ENCODE measurements around the gene ASAP2.

The ASAP2 gene

GRCh38 chr2:9422321-9423099 lies 215.9 kb downstream of the ASAP2 start:
- peak overlapping the region; percentile 76 to 93 for H3K4me3 ChIP-seq (ENCODE audit: low read length in 2 of 2)
- H3K27ac ChIP-seq (replicated peaks; ENCODE audit: low read length): no peak overlapping the region
- WGBS, 2 donors (ENCODE audit: extremely low coverage in 2 of 2, insufficient read length in 2 of 2, insufficient replicate concordance in 1 of 2): no CpG with 5 or more reads among the region's 42 CpGs
- peak; percentile 27 for DNase-seq (ENCODE audit: low spot score)
- no peak overlapping the region for H4K91ac ChIP-seq (ENCODE audit: low read depth, low read length, poor library complexity)
- no peak overlapping the region for H2BK12ac ChIP-seq (ENCODE audit: low read length)
- H3K9me3 ChIP-seq (replicated peaks in 1 of 2; ENCODE audit: control insufficient read depth in 2 of 2, insufficient read depth in 1 of 2, low read depth in 1 of 2, low read length in 2 of 2): no peaks in the 10 kb centered on the region
- peaks cover 11 to 13% of the 10 kb centered on the region in 2 donors for H3K4me1 ChIP-seq (ENCODE audit: control insufficient read depth in 2 of 2, insufficient read depth in 1 of 2, low read depth in 1 of 2, low read length in 2 of 2)
- H3K27me3 ChIP-seq (ENCODE audit: control insufficient read depth in 3 of 3, insufficient read depth in 3 of 3, low read depth in 1 of 3, low read length in 3 of 3): no peaks in the 10 kb centered on the region
- H3K4me2 ChIP-seq (ENCODE audit: insufficient read depth, low read length, poor library complexity, severe bottlenecking): peak overlapping the region; percentile 92
- no peak overlapping the region for H4K8ac ChIP-seq (ENCODE audit: low read depth, low read length)
- H3K9ac ChIP-seq (ENCODE audit: low read depth, low read length, poor library complexity): peak overlapping the region; percentile 82
- no peak overlapping the region for H3K4ac ChIP-seq (ENCODE audit: low read length)
- no peak overlapping the region for H2BK120ac ChIP-seq (ENCODE audit: low read depth, low read length)
- H2AFZ ChIP-seq (ENCODE audit: low read length): peak overlapping the region; percentile 88
- peaks cover 1 to 32% of the 10 kb centered on the region in 2 donors for H3K36me3 ChIP-seq (replicated peaks in 1 of 2; ENCODE audit: control insufficient read depth in 2 of 2, insufficient read depth in 2 of 2, low read length in 2 of 2)
- peaks cover 7% of the 10 kb centered on the region for H3K79me1 ChIP-seq (ENCODE audit: low read depth, low read length)
- no peak overlapping the region for H2AK5ac ChIP-seq (ENCODE audit: low read depth, low read length)
- no peak overlapping the region for H2BK15ac ChIP-seq (ENCODE audit: low read length)
- H3K18ac ChIP-seq (ENCODE audit: low read length): peak overlapping the region; percentile 95
- peak overlapping the region; percentile 43 for H2BK5ac ChIP-seq (ENCODE audit: low read length)
- H3K14ac ChIP-seq (ENCODE audit: low read length): no peak overlapping the region
- peak overlapping the region; percentile 32 for H3K23ac ChIP-seq (ENCODE audit: low read depth, low read length, poor library complexity)

- H3K9me3 ChIP-seq (replicated peaks in 1 of 2; ENCODE audit: control insufficient read depth in 2 of 2, insufficient read depth in 1 of 2, low read depth in 1 of 2, low read length in 2 of 2): no peaks in the 10 kb centered on the region
- no peak within 1 kb of the TSS for H2BK12ac ChIP-seq (ENCODE audit: low read length)
- H2BK5ac ChIP-seq (ENCODE audit: low read length): peak within 1 kb of the TSS; percentile 43
- peak within 1 kb of the TSS; percentile 88 for H2AFZ ChIP-seq (ENCODE audit: low read length)
- H3K4ac ChIP-seq (ENCODE audit: low read length): no peak within 1 kb of the TSS
- peak within 1 kb of the TSS; percentile 97 for H3K9ac ChIP-seq (ENCODE audit: low read depth, low read length, poor library complexity)
- H3K4me3 ChIP-seq (ENCODE audit: low read length in 2 of 2): peak within 1 kb of the TSS; percentile 76 to 94
- peak within 1 kb of the TSS; percentile 98 for H3K14ac ChIP-seq (ENCODE audit: low read length)
- H4K8ac ChIP-seq (ENCODE audit: low read depth, low read length): no peak within 1 kb of the TSS
- H4K91ac ChIP-seq (ENCODE audit: low read depth, low read length, poor library complexity): no peak within 1 kb of the TSS
- peak within 1 kb of the TSS; percentile 97 for H3K18ac ChIP-seq (ENCODE audit: low read length)
- no CpG with 5 or more reads among the region's 91 CpGs for WGBS, 2 donors (ENCODE audit: extremely low coverage in 2 of 2, insufficient read length in 2 of 2, insufficient replicate concordance in 1 of 2)
- H3K27ac ChIP-seq (replicated peaks; ENCODE audit: low read length): peak within 1 kb of the TSS; percentile 87
- peak within 1 kb of the TSS; percentile 23 for H2BK120ac ChIP-seq (ENCODE audit: low read depth, low read length)
- H3K4me1 ChIP-seq (ENCODE audit: control insufficient read depth in 2 of 2, insufficient read depth in 1 of 2, low read depth in 1 of 2, low read length in 2 of 2): peaks cover 11 to 13% of the 10 kb centered on the region in 2 donors
- H2BK15ac ChIP-seq (ENCODE audit: low read length): peak within 1 kb of the TSS; percentile 49
- DNase-seq (ENCODE audit: low spot score): peak; percentile 99
- peaks cover 7% of the 10 kb centered on the region for H3K79me1 ChIP-seq (ENCODE audit: low read depth, low read length)
- H2AK5ac ChIP-seq (ENCODE audit: low read depth, low read length): no peak within 1 kb of the TSS
- H3K36me3 ChIP-seq (replicated peaks in 1 of 2; ENCODE audit: control insufficient read depth in 2 of 2, insufficient read depth in 2 of 2, low read length in 2 of 2): peaks cover 2 to 30% of the 10 kb centered on the region in 2 donors
- H3K27me3 ChIP-seq (ENCODE audit: control insufficient read depth in 3 of 3, insufficient read depth in 3 of 3, low read depth in 1 of 3, low read length in 3 of 3): no peaks in the 10 kb centered on the region
- H3K23ac ChIP-seq (ENCODE audit: low read depth, low read length, poor library complexity): peak within 1 kb of the TSS; percentile 82
- H3K4me2 ChIP-seq (ENCODE audit: insufficient read depth, low read length, poor library complexity, severe bottlenecking): peak within 1 kb of the TSS; percentile 92
These were observed 216.7 kb downstream of the ASAP2 start, which contains the start of the genes CPSF3 and ITGB1BP1 for GRCh38 chr2:9423100-9423921. CPSF3 (plus strand) TSS chr2:9423654; CDS start chr2:9423774, 120 bp downstream. ITGB1BP1 (minus strand) TSS chr2:9423528; CDS start chr2:9418697, 4,831 bp downstream.

GRCh38 chr2:9423922-9424272 lies 217.3 kb downstream of the ASAP2 start:
- Histone ChIP-seq H3K4me3 (ENCODE audit: low read length in 2 of 2) (peak overlapping the region; percentile 76 to 94), H3K18ac (ENCODE audit: low read length) (peak overlapping the region; percentile 97), H3K79me1 (ENCODE audit: low read depth, low read length) (peaks cover 7% of the 10 kb centered on the region), H3K4me1 (ENCODE audit: control insufficient read depth in 2 of 2, insufficient read depth in 1 of 2, low read depth in 1 of 2, low read length in 2 of 2) (peaks cover 11 to 13% of the 10 kb centered on the region in 2 donors), H3K9me3 (replicated peaks in 1 of 2; ENCODE audit: control insufficient read depth in 2 of 2, insufficient read depth in 1 of 2, low read depth in 1 of 2, low read length in 2 of 2) (no peaks in the 10 kb centered on the region), H3K4ac (ENCODE audit: low read length) (no peak overlapping the region), H2BK12ac (ENCODE audit: low read length) (no peak overlapping the region), H2AK5ac (ENCODE audit: low read depth, low read length) (no peak overlapping the region), H3K9ac (ENCODE audit: low read depth, low read length, poor library complexity) (peak overlapping the region; percentile 97), H3K4me2 (ENCODE audit: insufficient read depth, low read length, poor library complexity, severe bottlenecking) (peak overlapping the region; percentile 92), H4K91ac (ENCODE audit: low read depth, low read length, poor library complexity) (no peak overlapping the region), H3K14ac (ENCODE audit: low read length) (no peak overlapping the region), H3K23ac (ENCODE audit: low read depth, low read length, poor library complexity) (peak overlapping the region; percentile 82), H4K8ac (ENCODE audit: low read depth, low read length) (no peak overlapping the region), H3K27ac (replicated peaks; ENCODE audit: low read length) (peak overlapping the region; percentile 87), H2BK15ac (ENCODE audit: low read length) (peak overlapping the region; percentile 49), H2BK5ac (ENCODE audit: low read length) (peak overlapping the region; percentile 43), H3K27me3 (ENCODE audit: control insufficient read depth in 3 of 3, insufficient read depth in 3 of 3, low read depth in 1 of 3, low read length in 3 of 3) (no peaks in the 10 kb centered on the region), H2BK120ac (ENCODE audit: low read depth, low read length) (peak overlapping the region; percentile 23), H3K36me3 (replicated peaks in 1 of 2; ENCODE audit: control insufficient read depth in 2 of 2, insufficient read depth in 2 of 2, low read length in 2 of 2) (peaks cover 3 to 33% of the 10 kb centered on the region in 2 donors), H2AFZ (ENCODE audit: low read length) (peak overlapping the region; percentile 88)
- WGBS, 2 donors (ENCODE audit: extremely low coverage in 2 of 2, insufficient read length in 2 of 2, insufficient replicate concordance in 1 of 2): no CpG with 5 or more reads among the region's 21 CpGs
- no peak for DNase-seq (ENCODE audit: low spot score)
